ENCODE data around the gene LOXL4. TPM values are rescaled to one million over a fixed set of nuclear protein-coding genes. Genes with fewer than 3 reads are reported as not detected.

Gene LOXL4
- 18.6 and 122 TPM in 2 replicates for total RNA-seq (ENCODE audit: low replicate concordance)

DNA sequence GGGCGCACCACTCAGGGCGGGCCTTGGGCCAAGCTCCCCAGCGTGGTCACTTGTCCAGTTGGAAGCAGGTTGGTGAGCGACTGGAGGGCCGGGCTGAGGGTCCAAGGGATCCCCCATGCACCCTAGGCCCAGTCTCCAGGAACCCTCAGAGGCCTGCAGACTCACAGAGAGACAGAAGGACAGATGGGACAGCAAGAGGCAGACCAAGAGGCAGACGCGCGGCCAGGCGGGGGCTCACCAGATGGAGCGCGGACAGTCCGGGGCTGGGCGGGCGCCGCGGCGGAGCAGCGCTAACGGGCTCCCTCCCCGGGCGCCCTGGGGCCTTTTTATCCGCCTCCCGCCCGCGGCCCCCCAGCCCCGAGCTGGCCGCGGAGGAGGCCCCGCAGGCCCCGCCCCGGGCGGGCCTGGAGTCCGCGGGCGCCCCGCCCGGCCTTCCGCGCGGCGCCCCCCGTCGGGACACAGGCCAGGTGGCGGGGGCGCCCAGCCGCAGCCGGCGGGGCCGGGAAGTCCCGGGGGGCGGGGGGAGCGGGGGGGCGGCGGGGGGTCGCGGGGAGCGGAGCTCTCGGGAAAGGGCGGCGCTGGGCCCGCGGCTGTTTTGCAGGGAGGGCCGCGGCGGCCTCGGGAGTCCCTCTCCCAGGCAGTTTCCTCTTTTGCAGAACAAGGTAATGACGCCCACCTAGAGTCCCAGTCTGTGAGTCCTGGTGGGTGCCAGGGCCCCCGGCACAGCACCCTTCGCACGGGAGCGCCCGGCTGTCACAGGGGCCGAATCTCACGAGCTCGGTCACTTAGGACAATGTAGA, at the start of gene LOXL4:
Gene LOXL4, minus strand, starts transcription at position 301 of the 800 bp plus-strand sequence. CDS start 5,175 bp downstream, outside the sequence.

Other genes with a start within 250 kb of the LOXL4 start
- gene CRTAC1, start 237.6 kb downstream of the LOXL4 start, total RNA-seq (ENCODE audit: low replicate concordance) = 0.08 and 0.12 TPM in 2 replicates
- gene R3HCC1L, start 133.5 kb downstream of the LOXL4 start, total RNA-seq (ENCODE audit: low replicate concordance) = 10.6 and 12.4 TPM in 2 replicates
- 7.3 and 16.7 TPM in 2 replicates for gene PYROXD2, start 147.0 kb upstream of the LOXL4 start, total RNA-seq (ENCODE audit: low replicate concordance)
- gene HPS1, start 178.7 kb upstream of the LOXL4 start, total RNA-seq (ENCODE audit: low replicate concordance) = 18.6 and 31.1 TPM in 2 replicates

Measured in smooth muscle cell of the coronary artery (primary cell).